HG02943 (cell line): ENCODE data around the gene SPATA9.

Experiments used
- ATAC-seq: cut with Tn5 transposase; IDR thresholded peaks from one replicate; pipeline ENCODE4 v1.9.1; 2021; ENCODE audit warnings: mild to moderate bottlenecking, low read depth, moderate library complexity; ENCODE audit not compliant: unreplicated experiment

Gene SPATA9

DNA sequence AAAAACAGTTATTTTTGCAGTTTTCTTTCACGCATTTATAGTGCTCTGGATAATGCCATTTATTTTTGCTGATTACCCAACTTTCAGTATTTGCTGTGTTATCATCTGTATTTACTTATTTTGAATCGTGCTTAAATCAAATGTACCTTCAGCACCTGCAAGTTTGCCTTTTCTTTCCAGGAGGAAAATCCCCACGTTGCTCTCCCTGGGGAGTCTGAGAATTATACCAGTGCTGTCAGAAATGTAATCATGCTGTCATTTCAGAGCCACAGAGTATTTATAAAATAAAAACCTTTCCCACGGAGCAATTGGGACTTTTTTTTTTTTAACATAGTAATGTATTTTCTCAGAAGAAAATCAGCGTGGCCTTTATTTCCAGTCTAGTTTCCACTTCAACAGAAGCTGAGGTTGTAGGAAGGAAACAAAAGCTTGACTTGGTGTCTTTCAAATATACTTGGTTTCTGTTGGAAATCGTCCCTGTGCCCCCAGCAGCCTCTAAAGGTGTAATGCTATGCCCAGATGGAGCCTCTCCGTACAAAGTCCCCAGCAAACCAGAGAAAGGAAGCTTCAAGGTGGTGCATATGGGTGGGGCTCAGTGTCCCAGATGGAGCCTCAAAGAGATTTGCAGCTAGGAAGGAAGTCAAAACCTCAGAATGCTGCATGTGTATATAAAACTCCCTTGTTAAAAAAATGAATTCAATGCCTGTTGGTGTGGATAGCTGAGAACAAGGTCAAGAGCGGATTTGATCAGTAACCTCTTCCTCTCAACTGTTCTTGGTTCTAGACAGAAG lies 60.8 kb downstream of the SPATA9 start:
- no peak for ATAC-seq

DNA sequence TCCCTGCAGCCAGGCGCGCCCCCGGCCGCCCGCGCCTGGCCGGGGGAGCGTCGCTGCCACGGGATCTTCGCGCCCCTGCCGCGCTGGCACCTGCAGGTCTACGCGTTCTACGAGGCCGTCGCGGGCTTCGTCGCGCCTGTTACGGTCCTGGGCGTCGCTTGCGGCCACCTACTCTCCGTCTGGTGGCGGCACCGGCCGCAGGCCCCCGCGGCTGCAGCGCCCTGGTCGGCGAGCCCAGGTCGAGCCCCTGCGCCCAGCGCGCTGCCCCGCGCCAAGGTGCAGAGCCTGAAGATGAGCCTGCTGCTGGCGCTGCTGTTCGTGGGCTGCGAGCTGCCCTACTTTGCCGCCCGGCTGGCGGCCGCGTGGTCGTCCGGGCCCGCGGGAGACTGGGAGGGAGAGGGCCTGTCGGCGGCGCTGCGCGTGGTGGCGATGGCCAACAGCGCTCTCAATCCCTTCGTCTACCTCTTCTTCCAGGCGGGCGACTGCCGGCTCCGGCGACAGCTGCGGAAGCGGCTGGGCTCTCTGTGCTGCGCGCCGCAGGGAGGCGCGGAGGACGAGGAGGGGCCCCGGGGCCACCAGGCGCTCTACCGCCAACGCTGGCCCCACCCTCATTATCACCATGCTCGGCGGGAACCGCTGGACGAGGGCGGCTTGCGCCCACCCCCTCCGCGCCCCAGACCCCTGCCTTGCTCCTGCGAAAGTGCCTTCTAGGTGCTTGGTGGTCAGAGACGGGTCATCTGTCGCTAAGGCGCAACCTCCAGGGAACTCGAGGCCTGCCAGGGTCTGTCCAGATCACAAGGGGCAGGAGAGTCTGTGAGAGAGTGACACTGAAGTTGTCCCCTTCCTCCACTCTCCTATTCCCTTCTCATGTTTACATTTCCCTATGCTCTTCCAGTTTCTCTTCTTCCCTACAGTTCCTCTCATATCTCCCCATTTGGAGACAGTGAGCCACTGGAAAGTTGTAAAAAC lies 61.6 kb downstream of the SPATA9 start:
- ATAC-seq, result peak; percentile 44

GRCh38 chr5:95620030-95620869 lies 62.5 kb downstream of the SPATA9 start, which contains the start of gene GPR150:
TSS of gene GPR150 (plus strand) at chr5:95620087. CDS start at chr5:95620276, 189 bp downstream.
- ATAC-seq, result peak; percentile 58

- ATAC-seq, result no peak
Measured at GRCh38 chr5:95619514-95620029, 63.2 kb downstream of the SPATA9 start.

DNA sequence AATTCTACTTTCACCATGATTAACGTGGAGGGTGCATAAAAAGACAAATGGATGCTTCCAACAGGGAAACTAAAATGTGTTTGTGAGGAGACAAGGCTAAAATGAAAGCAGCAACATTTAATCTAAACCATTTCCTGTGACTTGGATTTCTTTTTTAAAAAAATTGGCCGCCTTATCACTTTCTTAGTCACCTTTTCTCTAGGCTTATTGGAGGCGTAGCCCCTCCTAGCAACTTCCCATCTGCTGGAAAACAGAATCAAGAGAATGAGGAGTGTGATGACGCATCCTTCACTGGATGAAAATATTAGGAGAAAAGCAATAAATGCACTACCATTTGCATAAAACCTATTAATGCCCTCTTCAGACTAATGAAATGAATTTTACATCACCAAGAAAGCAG lies 63.7 kb downstream of the SPATA9 start:
- ATAC-seq, result no peak

- ATAC-seq, result no peak
Measured at GRCh38 chr5:95617057-95617456, 65.7 kb downstream of the SPATA9 start.

- no peak for ATAC-seq
Measured at GRCh38 chr5:95615164-95615467, 67.7 kb downstream of the SPATA9 start.

DNA sequence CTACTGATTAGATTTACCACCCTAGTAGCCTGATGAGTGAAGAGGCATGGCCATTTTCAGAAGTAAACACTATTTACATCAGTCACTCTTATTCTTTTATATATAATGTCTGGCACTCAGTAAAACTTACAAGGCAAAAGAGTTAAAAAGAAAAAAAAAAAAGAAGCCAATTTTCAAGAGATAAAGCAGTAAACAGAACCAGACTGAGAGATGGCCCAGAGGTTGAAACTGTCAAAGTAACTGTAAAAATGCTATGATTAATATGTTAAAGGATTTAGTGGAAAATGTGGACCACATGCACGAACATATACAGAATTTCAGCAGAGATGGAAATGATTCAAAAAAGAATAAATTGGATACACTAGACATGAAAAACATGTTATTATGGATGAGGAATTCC lies 69.3 kb downstream of the SPATA9 start:
- ATAC-seq, result no peak

DNA sequence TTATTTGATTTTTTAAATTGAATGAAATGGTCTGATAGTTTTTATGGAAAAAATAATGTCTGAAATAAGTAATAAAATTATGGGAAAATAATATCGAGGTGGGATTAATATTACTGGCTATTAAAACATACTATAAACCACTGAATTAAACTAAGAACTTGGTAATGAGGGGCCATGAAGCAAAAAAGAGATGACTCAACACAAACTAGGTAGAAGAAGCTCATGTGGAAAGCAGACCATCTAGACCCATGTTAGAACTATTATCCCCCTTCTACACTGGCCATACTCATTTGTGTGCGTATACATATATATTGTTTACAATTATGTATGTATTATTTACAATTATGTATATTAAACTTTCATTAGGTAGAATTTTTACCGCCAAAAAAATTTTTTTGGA lies 71.4 kb downstream of the SPATA9 start:
- ATAC-seq, result no peak

- ATAC-seq, result no peak
Measured at GRCh38 chr5:95610546-95610945, 72.2 kb downstream of the SPATA9 start.

DNA sequence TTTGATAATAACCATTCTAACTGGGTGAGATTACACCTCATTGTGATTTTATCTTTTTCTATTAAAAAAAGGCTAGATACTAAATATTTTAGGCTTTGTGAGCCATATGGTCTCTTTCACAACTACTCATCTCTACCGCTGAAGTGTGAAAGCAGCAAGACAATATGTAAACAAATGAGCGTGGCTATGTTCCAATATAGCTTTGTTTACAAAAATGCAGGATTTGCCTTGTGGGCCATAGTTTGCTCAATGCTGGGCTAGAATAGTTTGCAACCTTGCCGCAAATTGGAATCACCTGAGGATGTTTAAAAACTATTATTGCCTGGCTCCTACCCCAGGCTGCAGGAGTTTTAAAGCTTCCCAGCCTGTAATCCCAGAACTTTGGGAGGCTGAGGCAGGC lies 73.1 kb downstream of the SPATA9 start:
- ATAC-seq, result no peak
